ENCODE measurements around the gene TBC1D8. TPM values are rescaled to one million over a fixed set of nuclear protein-coding genes. Genes with fewer than 3 reads are reported as not detected.
A peak's percentile ranks its signal among the peaks of the same experiment; 100 is the strongest.

The TBC1D8 gene
- total RNA-seq, 1 experiment from 2014 or later = 139 TPM

GRCh38 chr2:101153787-101154186 is 2.6 kb upstream of the TBC1D8 start:
- H3K27me3 ChIP-seq (ENCODE audit: control insufficient read depth, insufficient read depth, low read length) = no peaks in the 10 kb centered on the region
- intact Hi-C loops (cut with micrococcal nuclease; ENCODE audit: unreplicated experiment) = loop anchor here (2.0 to 5.0 kb wide), 3 partner anchors 49 to 141 kb away; no protein-coding TSS in a partner anchor
- peaks cover 2% of the 10 kb centered on the region for H3K36me3 ChIP-seq (ENCODE audit: control insufficient read depth, insufficient read depth, low read length)
- DNase-seq (ENCODE audit: low read depth, low spot score) (no peak), ATAC-seq (no peak)
- ChIA-PET CTCF (no interaction called here), POLR2A (no interaction called here)
- no TSS peak for BruUV-seq (replicated peaks)
- H3K27ac ChIP-seq (ENCODE audit: low read length) = peak overlapping the region; percentile 98
- in situ Hi-C loops (cut with HindIII; ENCODE audit: low pct_unique_long_range_greater_than_20kb, low sequenced_read_pairs) = no loop called here
- peaks cover 28% of the 10 kb centered on the region for H3K4me1 ChIP-seq (ENCODE audit: control insufficient read depth, insufficient read depth, low read length)
- H3K4me3 ChIP-seq (ENCODE audit: low read depth in 2 of 2, low read length in 2 of 2) = no peak overlapping the region
- no peaks in the 10 kb centered on the region for H3K9me3 ChIP-seq (ENCODE audit: control insufficient read depth, insufficient read depth, low read depth, low read length)
- TF ChIP-seq REST (IDR thresholded peaks at IDR 0.05; ENCODE audit: insufficient read depth in 1 of 2, low read depth in 2 of 2, low read length in 1 of 2) (no peak), TCF7L2 (IDR thresholded peaks at IDR 0.05; ENCODE audit: low read depth, low read length) (no peak), SIN3A (IDR thresholded peaks at IDR 0.05; ENCODE audit: borderline replicate concordance, insufficient read depth, low read depth, low read length) (no peak), POLR2AphosphoS5 (IDR thresholded peaks at IDR 0.05; ENCODE audit: low read depth, low read length) (no peak)
- TF ChIP-seq, protein P1, sequence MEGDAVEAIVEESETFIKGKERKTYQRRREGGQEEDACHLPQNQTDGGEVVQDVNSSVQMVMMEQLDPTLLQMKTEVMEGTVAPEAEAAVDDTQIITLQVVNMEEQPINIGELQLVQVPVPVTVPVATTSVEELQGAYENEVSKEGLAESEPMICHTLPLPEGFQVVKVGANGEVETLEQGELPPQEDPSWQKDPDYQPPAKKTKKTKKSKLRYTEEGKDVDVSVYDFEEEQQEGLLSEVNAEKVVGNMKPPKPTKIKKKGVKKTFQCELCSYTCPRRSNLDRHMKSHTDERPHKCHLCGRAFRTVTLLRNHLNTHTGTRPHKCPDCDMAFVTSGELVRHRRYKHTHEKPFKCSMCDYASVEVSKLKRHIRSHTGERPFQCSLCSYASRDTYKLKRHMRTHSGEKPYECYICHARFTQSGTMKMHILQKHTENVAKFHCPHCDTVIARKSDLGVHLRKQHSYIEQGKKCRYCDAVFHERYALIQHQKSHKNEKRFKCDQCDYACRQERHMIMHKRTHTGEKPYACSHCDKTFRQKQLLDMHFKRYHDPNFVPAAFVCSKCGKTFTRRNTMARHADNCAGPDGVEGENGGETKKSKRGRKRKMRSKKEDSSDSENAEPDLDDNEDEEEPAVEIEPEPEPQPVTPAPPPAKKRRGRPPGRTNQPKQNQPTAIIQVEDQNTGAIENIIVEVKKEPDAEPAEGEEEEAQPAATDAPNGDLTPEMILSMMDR (IDR thresholded peaks at IDR 0.05) = no peak

- Histone ChIP-seq H3K27me3 (ENCODE audit: control insufficient read depth, insufficient read depth, low read length) (no peaks in the 10 kb centered on the region), H3K36me3 (ENCODE audit: control insufficient read depth, insufficient read depth, low read length) (peaks cover 2% of the 10 kb centered on the region), H3K27ac (ENCODE audit: low read length) (peak overlapping the region; percentile 98), H3K4me3 (ENCODE audit: low read depth in 2 of 2, low read length in 2 of 2) (peak overlapping the region; percentile 62 to 69; a peak in 3 of 4 replicates), H3K9me3 (ENCODE audit: control insufficient read depth, insufficient read depth, low read depth, low read length) (no peaks in the 10 kb centered on the region), H3K4me1 (ENCODE audit: control insufficient read depth, insufficient read depth, low read length) (peaks cover 29% of the 10 kb centered on the region)
- BruUV-seq (replicated peaks) = no TSS peak
- no peak for ATAC-seq
- intact Hi-C loops (cut with micrococcal nuclease; ENCODE audit: unreplicated experiment) = loop anchor here (2.0 to 5.0 kb wide), 3 partner anchors 49 to 140 kb away; no protein-coding TSS in a partner anchor
- POLR2A ChIA-PET = no interaction called here
- CTCF ChIA-PET = interaction anchor here (0.6 to 1.6 kb wide), 3 partner anchors 73 to 144 kb away, joined by 3 to 8 read pairs (median 8); no protein-coding TSS in a partner anchor
- no peak for TF ChIP-seq SIN3A (IDR thresholded peaks at IDR 0.05; ENCODE audit: borderline replicate concordance, insufficient read depth, low read depth, low read length)
- TF ChIP-seq, protein P1 (IDR thresholded peaks at IDR 0.05) = no peak; the same call in 1 of the 2 replicates
- TF ChIP-seq TCF7L2 (IDR thresholded peaks at IDR 0.05; ENCODE audit: low read depth, low read length) = no peak
- TF ChIP-seq REST (IDR thresholded peaks at IDR 0.05; ENCODE audit: insufficient read depth in 1 of 2, low read depth in 2 of 2, low read length in 1 of 2) = no peak
- TF ChIP-seq POLR2AphosphoS5 (IDR thresholded peaks at IDR 0.05; ENCODE audit: low read depth, low read length) = no peak; the same call in 1 of the 2 replicates
- DNase-seq (ENCODE audit: low read depth, low spot score) = no peak
- in situ Hi-C loops (cut with HindIII; ENCODE audit: low pct_unique_long_range_greater_than_20kb, low sequenced_read_pairs) = no loop called here
These were observed 2.0 kb upstream of the TBC1D8 start for GRCh38 chr2:101153077-101153707.

Data from Panc1 (cell line).